Brain microvascular endothelial cell (primary cell): ENCODE data around the gene GGPS1.
"Not testable (repeated sequence)": the region's sequence is repeated elsewhere in the genome, so short reads cannot be mapped to it uniquely, and the experiment has no call there.

Experiments
- DNase-seq: peaks from one replicate; pipeline ENCODE4 v3.0.0-alpha.2; 2020
- H3K27ac ChIP-seq: fragments of 250-450 bp; sonication (Bioruptor Pico); 2 replicates; pipeline ENCODE4 v1.5.1; 2020; ENCODE audit warnings: mild to moderate bottlenecking, moderate library complexity
- H3K27me3 ChIP-seq: fragments of 250-450 bp; sonication (Bioruptor Pico); replicated peaks from 2 replicates; pipeline ENCODE4 v1.5.1; 2020; ENCODE audit warnings: mild to moderate bottlenecking
- H3K36me3 ChIP-seq: fragments of 250-450 bp; sonication (Bioruptor Pico); replicated peaks from 2 replicates; pipeline ENCODE4 v1.5.1; 2020; ENCODE audit warnings: mild to moderate bottlenecking
- H3K4me3 ChIP-seq: 2 replicates; pipeline ENCODE4 v1.5.1; 2011; ENCODE audit warnings: low read depth, mild to moderate bottlenecking, control low read depth, low read length, moderate library complexity
- CTCF ChIP-seq: IDR thresholded peaks from 2 replicates; pipeline ENCODE4 v1.5.1; 2011; ENCODE audit warnings: low read depth, mild to moderate bottlenecking, moderate library complexity, low read length, control low read depth, inconsistent platforms; ENCODE audit errors: missing control alignments
- in situ Hi-C: cut with HindIII; loops from 2 replicates; pipeline ENCODE4 v1.10.0; 2017; ENCODE audit warnings: low sequenced_read_pairs, low pct_ligation_motif_present

Gene GGPS1

GRCh38 chr1:235299169-235299858 is 29.1 kb upstream of the GGPS1 start:
- Histone ChIP-seq H3K27me3 (no peaks in the 10 kb centered on the region), H3K27ac (no peak overlapping the region), H3K4me3 (no peak overlapping the region), H3K36me3 (no peaks in the 10 kb centered on the region)
- no peak for DNase-seq
- in situ Hi-C loops, result no loop called here
- TF ChIP-seq CTCF, result no peak

DNA sequence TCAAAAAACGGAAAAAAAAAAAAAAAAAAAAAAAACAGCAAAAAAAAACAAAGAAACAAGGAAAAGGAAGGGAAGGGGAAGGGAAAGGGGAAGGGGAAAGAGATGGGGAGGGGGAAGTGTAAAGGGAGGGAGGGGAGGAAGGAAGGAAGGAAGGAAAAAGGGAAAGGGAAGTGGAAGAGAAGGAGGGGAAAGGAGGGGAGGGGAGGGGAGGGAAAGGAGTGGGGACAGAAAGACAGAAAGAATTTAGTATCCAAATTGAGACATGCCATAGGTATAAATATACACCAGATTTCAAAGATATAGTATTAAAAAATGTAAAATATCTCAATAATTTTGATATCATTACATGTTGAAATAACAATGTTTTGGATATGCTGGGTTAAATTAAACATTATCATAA is 26.2 kb upstream of the GGPS1 start:
- no peak overlapping the region for H3K4me3 ChIP-seq
- H3K36me3 ChIP-seq, result no peaks in the 10 kb centered on the region
- TF ChIP-seq CTCF, result no peak
- no peak for DNase-seq
- no peaks in the 10 kb centered on the region for H3K27me3 ChIP-seq
- in situ Hi-C loops, result no loop called here
- no peak overlapping the region for H3K27ac ChIP-seq

- TF ChIP-seq CTCF, result no peak
- DNase-seq, result no peak
- Histone ChIP-seq H3K27me3 (no peaks in the 10 kb centered on the region), H3K36me3 (no peaks in the 10 kb centered on the region), H3K27ac (no peak overlapping the region), H3K4me3 (no peak overlapping the region)
- in situ Hi-C loops, result no loop called here
Observed at GRCh38 chr1:235304549-235305451, 23.6 kb upstream of the GGPS1 start.

DNA sequence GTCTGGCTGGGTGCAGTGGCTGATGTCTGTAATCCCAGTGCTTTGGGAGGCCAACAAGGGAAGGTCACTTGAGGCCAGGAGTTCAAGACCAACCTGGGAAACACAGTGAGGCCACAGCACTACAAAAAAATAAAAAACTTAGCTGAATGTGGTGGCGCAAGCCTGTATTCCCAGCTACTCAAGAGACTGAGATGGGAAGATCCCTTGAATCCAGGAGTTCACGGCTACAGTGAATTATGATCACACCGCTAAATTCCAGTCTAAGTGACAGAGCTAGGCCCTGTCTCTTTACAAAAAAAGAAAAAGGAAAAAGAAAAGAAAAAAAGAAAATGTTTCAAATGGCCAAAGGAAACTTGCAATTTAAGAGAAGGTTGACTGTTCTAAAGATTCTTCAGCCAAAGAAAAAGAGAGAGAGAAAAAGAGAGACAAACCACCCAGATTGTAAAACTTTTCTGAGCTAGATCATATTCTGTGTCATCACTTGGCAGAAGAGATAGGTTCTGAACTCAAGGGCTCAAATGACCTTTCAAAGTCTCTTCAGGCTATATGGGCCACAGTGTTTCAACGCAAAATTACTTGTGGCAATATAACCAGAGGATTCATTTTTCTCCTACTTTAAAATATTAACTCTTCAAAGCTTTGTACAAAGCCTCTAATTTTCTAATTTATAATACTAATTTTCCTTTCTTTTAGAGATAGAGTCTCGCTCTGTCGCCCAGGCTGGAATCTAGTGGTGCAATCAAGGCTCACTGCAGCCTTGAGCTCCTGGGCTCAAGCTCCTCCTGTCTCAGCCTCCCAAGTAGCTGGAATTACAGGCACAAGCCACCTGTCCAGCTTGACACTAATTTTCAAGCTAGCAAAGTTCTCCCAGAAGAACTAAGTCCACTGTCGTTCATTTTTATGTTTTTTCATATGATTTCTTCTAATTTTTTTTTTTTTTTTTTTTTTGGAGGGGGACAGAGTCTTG is 20.9 kb upstream of the GGPS1 start:
- no peak for DNase-seq
- H3K27me3 ChIP-seq, result no peaks in the 10 kb centered on the region
- in situ Hi-C loops, result no loop called here
- peaks cover 2% of the 10 kb centered on the region for H3K36me3 ChIP-seq
- no peak overlapping the region for H3K27ac ChIP-seq
- H3K4me3 ChIP-seq, result no peak overlapping the region
- TF ChIP-seq CTCF, result no peak

- H3K36me3 ChIP-seq, DNase-seq, H3K4me3 ChIP-seq, H3K27me3 ChIP-seq, in situ Hi-C loops, H3K27ac ChIP-seq: not testable (repeated sequence)
Observed at GRCh38 chr1:235309206-235309605, 19.2 kb upstream of the GGPS1 start.
